Ishikawa (cell line): ENCODE measurements around the gene WIF1.
A peak's percentile ranks its signal among the peaks of the same experiment; 100 is the strongest.

Experiments
- CEBPB ChIP-seq: IDR thresholded peaks from 2 replicates; pipeline ENCODE4 v1.6.1; 2012
- CREB1 ChIP-seq: IDR thresholded peaks from 2 replicates; pipeline ENCODE4 v1.6.1; 2012; ENCODE audit warnings: low read depth
- EGR1 ChIP-seq: IDR thresholded peaks from 2 replicates; pipeline ENCODE4 v1.6.1; 2012
- EP300 ChIP-seq: IDR thresholded peaks from 2 replicates; pipeline ENCODE4 v1.6.1; 2012; ENCODE audit warnings: borderline replicate concordance
- FOXM1 ChIP-seq: IDR thresholded peaks from 2 replicates; pipeline ENCODE4 v1.6.1; 2012; ENCODE audit warnings: low read depth, borderline replicate concordance
- MAX ChIP-seq: IDR thresholded peaks from 2 replicates; pipeline ENCODE4 v1.6.1; 2012
- NFIC ChIP-seq: IDR thresholded peaks from 2 replicates; pipeline ENCODE4 v1.6.1; 2012
- RAD21 ChIP-seq: IDR thresholded peaks from 2 replicates; pipeline ENCODE4 v1.6.1; 2012; ENCODE audit warnings: low read depth
- REST ChIP-seq: IDR thresholded peaks from 2 replicates; pipeline ENCODE4 v1.6.1; 2012; ENCODE audit warnings: low read depth, mild to moderate bottlenecking
- TAF1 ChIP-seq: IDR thresholded peaks from 2 replicates; pipeline ENCODE4 v1.6.1; 2012; ENCODE audit warnings: low read depth, mild to moderate bottlenecking
- TCF12 ChIP-seq: IDR thresholded peaks from 2 replicates; pipeline ENCODE4 v1.6.1; 2012; ENCODE audit warnings: low read depth
- TEAD4 ChIP-seq: IDR thresholded peaks from 2 replicates; pipeline ENCODE4 v1.6.1; 2012
- USF1 ChIP-seq: IDR thresholded peaks from 2 replicates; pipeline ENCODE4 v1.6.1; 2012
- ZBTB7A ChIP-seq: IDR thresholded peaks from 2 replicates; pipeline ENCODE4 v1.6.1; 2012; ENCODE audit warnings: low read depth

The WIF1 gene

GRCh38 chr12:65083581-65083980 lies 37.5 kb downstream of the WIF1 start:
- TF ChIP-seq CREB1, result no peak

- TF ChIP-seq MAX (no peak), RAD21 (no peak), EP300 (no peak), REST (no peak), ZBTB7A (no peak), TAF1 (no peak)
Measured at GRCh38 chr12:65082406-65082805, 38.7 kb downstream of the WIF1 start.

- TF ChIP-seq USF1 (no peak), TEAD4 (no peak), TCF12 (no peak), REST (no peak), CEBPB (no peak)
Measured at GRCh38 chr12:65081496-65081895, 39.6 kb downstream of the WIF1 start.

- no peak for TF ChIP-seq MAX
- TF ChIP-seq USF1, result no peak
- TF ChIP-seq CEBPB, result no peak
Measured at GRCh38 chr12:65074932-65075331, 46.2 kb downstream of the WIF1 start.

GRCh38 chr12:65069336-65069735 lies 51.8 kb downstream of the WIF1 start:
- no peak for TF ChIP-seq TEAD4
- no peak for TF ChIP-seq USF1
- no peak for TF ChIP-seq MAX
- TF ChIP-seq FOXM1, result no peak
- TF ChIP-seq CEBPB, result no peak
- TF ChIP-seq EGR1, result no peak
- TF ChIP-seq REST, result no peak

GRCh38 chr12:65067383-65067782 lies 53.7 kb downstream of the WIF1 start:
- TF ChIP-seq MAX (no peak), FOXM1 (no peak), NFIC (peak; percentile 47; the same call in 1 of the 2 replicates), ZBTB7A (no peak), REST (no peak)
